ENCODE data around the gene IL1RL2.

The IL1RL2 gene

GRCh38 chr2:102158011-102158755 is 28.6 kb upstream of the IL1RL2 start:
- no peak for DNase-seq (ENCODE audit: low read depth)

- no peak for DNase-seq (ENCODE audit: low read depth)
These were observed 27.5 kb upstream of the IL1RL2 start for GRCh38 chr2:102159295-102159694.

GRCh38 chr2:102166189-102166845 is 20.5 kb upstream of the IL1RL2 start:
- no peak for DNase-seq (ENCODE audit: low read depth)

GRCh38 chr2:102168026-102168771 is 18.6 kb upstream of the IL1RL2 start:
- DNase-seq (ENCODE audit: low read depth) = no peak

DNA sequence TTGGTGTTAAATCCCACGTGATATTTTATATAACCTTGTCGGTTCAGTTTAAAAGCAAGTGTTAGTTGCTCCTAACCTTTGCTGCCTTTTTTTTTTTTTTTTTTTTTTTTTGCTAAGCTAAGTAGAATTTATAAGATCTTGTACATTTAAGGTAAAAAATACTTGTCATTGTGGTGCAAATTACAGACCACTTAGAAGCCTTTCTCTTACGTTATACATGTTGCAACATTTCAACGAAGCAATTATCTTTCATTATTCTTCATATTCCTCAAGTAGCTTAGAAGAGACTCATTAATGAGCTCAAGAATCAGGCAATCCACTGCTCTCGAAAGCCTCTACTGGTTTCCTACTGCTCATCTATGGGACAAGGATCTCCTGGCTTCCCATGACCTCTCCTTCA is 14.9 kb upstream of the IL1RL2 start:
- no peak for DNase-seq (ENCODE audit: low read depth)

DNA sequence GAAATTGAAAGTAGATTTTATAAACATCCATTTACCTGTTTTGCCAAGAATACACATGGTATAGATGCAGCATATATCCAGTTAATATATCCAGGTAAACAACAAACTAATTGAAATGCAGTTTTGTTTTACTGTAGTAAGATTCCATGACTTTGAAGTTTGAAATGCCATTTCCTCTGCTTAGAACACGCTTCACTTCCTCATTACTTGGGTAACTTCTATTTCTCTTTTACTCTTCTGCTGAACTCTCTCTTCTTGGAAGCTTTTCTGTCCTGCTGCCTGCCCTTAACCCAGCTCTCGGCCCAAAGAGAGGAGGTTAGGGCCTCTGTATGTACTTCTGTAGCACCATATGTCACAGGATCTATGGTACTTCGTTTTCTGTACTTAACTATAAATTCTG is 14.1 kb upstream of the IL1RL2 start:
- no peak for DNase-seq (ENCODE audit: low read depth)

DNA sequence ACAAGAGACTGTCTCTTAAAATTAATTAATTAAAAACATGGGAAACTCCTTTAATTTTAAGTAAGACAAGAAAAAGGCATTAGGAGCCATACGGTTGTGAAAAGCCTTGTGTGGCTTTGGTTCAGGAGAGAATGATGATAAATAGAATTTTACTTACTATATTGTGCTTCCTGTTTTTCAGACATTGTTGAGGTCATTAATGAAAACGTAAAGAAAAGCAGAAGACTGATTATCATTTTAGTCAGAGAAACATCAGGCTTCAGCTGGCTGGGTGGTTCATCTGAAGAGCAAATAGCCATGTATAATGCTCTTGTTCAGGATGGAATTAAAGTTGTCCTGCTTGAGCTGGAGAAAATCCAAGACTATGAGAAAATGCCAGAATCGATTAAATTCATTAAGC is 10.7 kb upstream of the IL1RL2 start:
- no peak for DNase-seq (ENCODE audit: low read depth)

- no peak for DNase-seq (ENCODE audit: low read depth)
These were observed 8.9 kb upstream of the IL1RL2 start for GRCh38 chr2:102177814-102178478.

GRCh38 chr2:102179061-102179460 is 7.8 kb upstream of the IL1RL2 start:
- DNase-seq (ENCODE audit: low read depth) = no peak

DNA sequence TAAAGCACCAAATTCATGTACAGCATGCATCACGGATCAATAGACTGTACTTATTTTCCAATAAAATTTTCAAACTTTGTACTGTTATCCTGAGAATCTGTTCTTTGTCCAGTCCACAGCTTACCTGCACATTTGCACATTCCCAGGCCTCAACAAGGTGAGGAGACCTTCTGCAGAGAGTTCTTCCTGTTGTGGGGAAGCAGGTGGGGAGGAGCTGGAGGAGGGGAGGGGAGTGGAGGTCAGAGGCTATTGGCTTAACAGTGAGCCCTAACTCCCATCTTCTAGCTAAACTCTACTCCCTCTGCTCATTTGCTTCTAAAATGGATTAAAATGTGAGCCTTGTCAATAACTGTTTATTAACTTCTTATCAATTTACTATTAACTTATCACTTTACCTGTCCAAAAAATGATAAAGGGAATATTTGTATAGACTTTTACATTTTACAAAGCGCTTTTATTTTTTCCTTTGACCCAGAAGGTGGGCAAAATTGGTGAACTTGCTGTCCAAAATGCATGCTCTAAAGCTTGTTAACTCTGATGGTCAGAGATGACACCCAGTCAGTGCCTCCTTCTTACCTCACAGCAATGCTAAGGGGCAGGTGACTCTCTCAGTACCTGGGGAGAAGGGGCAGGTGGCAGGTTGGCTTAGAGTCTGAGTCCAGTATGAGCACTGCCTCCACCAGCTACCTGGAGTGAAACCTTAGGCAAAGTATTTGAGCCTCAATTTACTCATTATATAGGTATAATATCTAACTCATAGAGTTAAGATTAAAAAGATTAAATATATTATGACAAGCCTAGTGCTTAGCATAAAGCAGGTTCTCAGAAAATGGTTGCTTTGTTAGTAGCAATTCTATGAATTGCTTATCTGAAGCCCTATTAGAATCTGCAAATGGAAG is 6.8 kb upstream of the IL1RL2 start:
- no peak for DNase-seq (ENCODE audit: low read depth)

DNA sequence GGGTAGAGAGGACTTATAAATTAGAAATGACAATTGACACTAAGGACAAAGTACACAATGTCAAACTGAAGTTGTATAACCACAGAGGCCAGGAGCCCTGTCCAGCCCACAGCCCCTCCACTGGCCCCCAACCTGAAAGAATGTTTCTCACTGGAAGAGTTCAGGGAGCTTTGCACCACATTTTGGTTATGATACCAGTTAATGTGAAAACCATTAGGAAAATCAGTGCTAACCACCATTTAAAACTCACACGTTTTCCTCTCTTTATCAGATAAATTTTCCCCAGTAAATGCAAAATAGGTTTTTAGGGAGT is 6.2 kb upstream of the IL1RL2 start:
- DNase-seq (ENCODE audit: low read depth) = no peak

DNA sequence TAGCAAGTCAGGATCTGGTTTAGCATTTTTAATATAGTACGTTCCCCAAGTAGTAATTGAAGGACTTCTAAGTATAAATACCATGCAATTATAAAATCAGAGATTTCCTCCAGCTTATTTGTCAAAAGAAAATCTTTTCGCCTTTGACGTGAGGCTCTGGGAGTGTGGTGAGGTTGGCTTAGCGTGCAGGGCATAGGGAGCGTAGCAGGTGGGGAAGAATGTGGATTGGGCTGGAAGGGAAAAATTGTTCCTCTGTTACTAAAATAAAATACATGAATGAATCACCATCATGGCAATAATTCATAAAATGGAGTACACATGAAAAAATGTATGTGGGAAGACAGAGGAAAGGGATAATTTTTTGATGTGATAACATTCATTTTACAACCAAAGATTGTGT is 5.4 kb upstream of the IL1RL2 start:
- no peak for DNase-seq (ENCODE audit: low read depth)

- no peak for DNase-seq (ENCODE audit: low read depth)
These were observed 4.7 kb upstream of the IL1RL2 start for GRCh38 chr2:102181919-102182635.

- no peak for DNase-seq (ENCODE audit: low read depth)
These were observed 2.8 kb upstream of the IL1RL2 start for GRCh38 chr2:102184018-102184417.

- DNase-seq (ENCODE audit: low read depth) = no peak
These were observed 2.3 kb upstream of the IL1RL2 start for GRCh38 chr2:102184568-102184967.

DNA sequence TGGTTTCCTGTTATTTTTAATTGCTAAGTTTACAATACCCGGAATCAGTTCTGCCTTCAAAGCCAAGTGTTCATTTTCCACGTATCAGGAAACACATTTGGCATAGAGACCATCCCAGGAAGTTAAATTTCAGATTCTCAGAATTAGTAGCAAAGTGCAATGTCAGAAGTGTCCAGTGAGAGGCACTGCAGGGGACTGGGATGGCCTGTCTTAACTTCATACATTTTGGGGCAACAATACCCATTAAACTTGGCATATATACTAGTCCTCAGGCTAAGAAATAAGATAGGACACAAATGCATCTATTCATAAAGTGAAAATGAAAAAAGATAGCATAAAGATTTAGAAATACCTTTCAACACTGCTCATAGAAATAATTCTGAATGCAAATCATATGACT is 1.5 kb upstream of the IL1RL2 start:
- DNase-seq (ENCODE audit: low read depth) = no peak

DNA sequence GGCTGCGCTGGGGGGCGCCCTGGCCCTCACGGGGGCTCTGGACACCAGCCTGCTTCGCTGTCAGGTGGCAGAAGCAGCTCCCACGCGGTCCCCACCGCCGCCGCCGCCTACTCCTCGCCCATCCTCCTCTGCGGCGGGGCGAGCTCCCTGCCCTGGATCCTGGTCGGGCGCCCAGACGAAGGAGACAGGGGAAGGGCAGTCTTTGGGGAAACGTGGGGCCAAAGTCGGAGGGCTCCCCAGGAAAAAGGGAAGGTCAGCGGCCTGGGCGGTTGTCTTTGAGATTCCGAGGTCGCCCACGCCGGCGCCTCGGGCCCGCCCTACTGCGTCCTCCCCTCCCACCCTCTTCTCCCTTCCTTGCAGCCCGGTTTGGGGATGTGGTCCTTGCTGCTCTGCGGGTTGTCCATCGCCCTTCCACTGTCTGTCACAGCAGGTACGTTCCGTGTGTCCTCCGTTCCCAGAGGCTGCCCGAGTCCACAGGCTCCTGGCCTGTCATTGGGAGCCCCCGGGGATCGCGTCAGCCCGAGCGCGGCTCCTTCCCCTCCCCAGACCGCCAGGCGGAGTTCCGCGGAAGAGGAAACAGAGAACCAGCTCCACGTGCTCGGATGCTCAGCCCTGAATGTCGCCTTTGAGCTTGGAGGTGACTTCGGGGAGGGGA is 800 bp downstream of the IL1RL2 start:
- DNase-seq (ENCODE audit: low read depth) = no peak

DNA sequence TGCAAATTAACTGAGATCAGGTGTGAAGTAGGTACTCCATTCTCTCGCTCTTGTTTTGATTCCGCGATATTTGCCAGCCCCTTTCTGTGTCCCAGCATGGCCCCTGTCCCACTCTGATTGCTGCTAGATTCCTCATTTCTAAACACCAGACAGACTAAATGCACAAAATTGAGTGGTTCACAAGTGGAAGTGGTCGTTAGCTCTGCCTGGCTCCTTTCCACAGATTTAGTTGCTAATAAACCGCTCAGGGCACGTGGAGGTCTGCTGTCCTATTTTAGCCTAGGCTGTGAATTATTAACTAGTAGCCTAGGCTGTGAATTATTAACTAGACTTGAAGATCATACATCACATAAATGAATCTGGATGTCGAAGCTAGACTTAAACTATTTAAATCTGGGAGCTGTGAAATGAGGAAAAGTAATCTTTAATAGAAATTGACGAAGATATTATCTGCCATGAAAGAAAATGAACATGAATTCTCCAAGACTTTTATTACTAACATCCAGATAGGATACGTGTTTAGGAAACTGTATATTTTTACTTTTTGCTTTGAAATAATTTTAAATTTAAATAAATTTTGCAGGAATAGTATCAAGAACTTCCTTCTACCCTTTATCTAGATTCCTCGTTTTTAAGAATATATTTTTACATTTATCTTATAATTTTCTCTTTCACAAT is 3.7 kb downstream of the IL1RL2 start:
- no peak for DNase-seq (ENCODE audit: low read depth)

GRCh38 chr2:102191501-102191900 is 4.7 kb downstream of the IL1RL2 start:
- no peak for DNase-seq (ENCODE audit: low read depth)

GRCh38 chr2:102193074-102193473 is 6.3 kb downstream of the IL1RL2 start:
- no peak for DNase-seq (ENCODE audit: low read depth)

Measured in fibroblast of the conjunctiva (primary cell).